WTC11 (cell line): ENCODE measurements around the gene TAS2R31.

ENCODE experiments used
- CTCF ChIP-seq: fragments of 200-600 bp; IDR thresholded peaks from 2 replicates; pipeline ENCODE4 v1.8.0; 2022; ENCODE audit warnings: antibody characterized with exemption
- IRF2 ChIP-seq: sonication (generic); formaldehyde crosslinking; IDR thresholded peaks from 2 replicates; pipeline ENCODE4 v1.8.0; 2022; ENCODE audit warnings: low read depth, missing genetic modification reagents, borderline replicate concordance
- NR1H2 ChIP-seq: sonication (generic); formaldehyde crosslinking; IDR thresholded peaks from 2 replicates; pipeline ENCODE4 v1.9.0; 2021; ENCODE audit warnings: mild to moderate bottlenecking, moderate library complexity, missing genetic modification reagents
- RORB ChIP-seq: fragments of 250-450 bp; sonication (Bioruptor Pico); IDR thresholded peaks from 2 replicates; pipeline ENCODE4 v1.9.0; 2021; ENCODE audit warnings: mild to moderate bottlenecking
- SMAD4 ChIP-seq: sonication (generic); formaldehyde crosslinking; IDR thresholded peaks from 2 replicates; pipeline ENCODE4 v1.8.0; 2022; ENCODE audit warnings: mild to moderate bottlenecking, missing genetic modification reagents
- STAT6 ChIP-seq: sonication (generic); formaldehyde crosslinking; conservative IDR thresholded peaks from 2 replicates; pipeline ENCODE4 v1.8.1; 2023; ENCODE audit warnings: mild to moderate bottlenecking, low read depth, missing genetic modification reagents, moderate library complexity
- ZNF232 ChIP-seq: sonication (generic); formaldehyde crosslinking; IDR thresholded peaks from 2 replicates; pipeline ENCODE4 v1.8.0; 2022; ENCODE audit warnings: mild to moderate bottlenecking, missing genetic modification reagents

- TF ChIP-seq CTCF (no peak), NR1H2 (CRISPR knock-in tag) (no peak), RORB (no peak), IRF2 (CRISPR knock-in tag) (no peak), STAT6 (no peak), SMAD4 (CRISPR knock-in tag) (no peak), ZNF232 (no peak)
Measured at GRCh38 chr12:11055306-11055705, 24.1 kb upstream of the TAS2R31 start.
